CD4-positive, alpha-beta T cell (primary cell): ENCODE measurements around the gene TAX1BP1. TPM values are rescaled to one million over a fixed set of nuclear protein-coding genes. Genes with fewer than 3 reads are reported as not detected.
A peak's percentile ranks its signal among the peaks of the same experiment; 100 is the strongest.

ENCODE experiments used
- ATAC-seq: fragments of 200-7000 bp; cut with Tn5 transposase; one replicate; pipeline ENCODE4 v1.10.0; 2022; ENCODE audit warnings: mild to moderate bottlenecking; ENCODE audit not compliant: poor library complexity
- CTCF ChIA-PET: fragments of 350-600 bp; sonication (Branson Sonifier 250); formaldehyde crosslinking; loops from one replicate; lab custom pipeline; 2021; ENCODE audit warnings: antibody characterized with exemption, inconsistent platforms; lab: Charles Lee
- POLR2A ChIA-PET: fragments of 350-600 bp; sonication (Branson Sonifier 250); formaldehyde crosslinking; loops from one replicate; lab custom pipeline; 2021; ENCODE audit warnings: antibody characterized with exemption, inconsistent platforms; lab: Charles Lee
- DNase-seq, 14 experiments: peaks; one replicate each; pipeline ENCODE4 v3.0.0-alpha.2; 2013 to 2020; ENCODE audit warnings: mixed read lengths in 2 of 14
- H3K27ac ChIP-seq, 2 donors: one replicate each; pipeline versions ENCODE4 v1.5.1 to v1.7.0; 2013; ENCODE audit warnings: low read length in 2 of 2, low read depth in 1 of 2, mild to moderate bottlenecking in 1 of 2
- H3K27me3 ChIP-seq, 2 experiments: 1 replicate in 1 of 2; 2 replicates in 1 of 2; pipeline versions ENCODE4 v1.6.1 to v1.7.0; 2013; ENCODE audit warnings: low read length in 2 of 2, control low read depth in 1 of 2, mild to moderate bottlenecking in 1 of 2, moderate library complexity in 1 of 2; ENCODE audit not compliant: insufficient read depth in 2 of 2, control insufficient read depth in 1 of 2
- H3K36me3 ChIP-seq: one replicate; pipeline ENCODE4 v1.6.1; 2013; ENCODE audit warnings: low read length, control low read depth; ENCODE audit not compliant: insufficient read depth
- H3K4me1 ChIP-seq: one replicate; pipeline ENCODE4 v1.6.1; 2013; ENCODE audit warnings: low read length, control low read depth; ENCODE audit not compliant: insufficient read depth
- H3K4me3 ChIP-seq: one replicate; pipeline ENCODE4 v1.5.1; 2013; ENCODE audit warnings: mild to moderate bottlenecking, low read length, moderate library complexity
- H3K9me3 ChIP-seq, 2 experiments: 1 replicate in 1 of 2; 2 replicates in 1 of 2; pipeline versions ENCODE4 v1.6.1 to v1.7.0; 2013; ENCODE audit warnings: low read length in 2 of 2, mild to moderate bottlenecking in 2 of 2, control low read depth in 1 of 2, moderate library complexity in 1 of 2; ENCODE audit not compliant: control insufficient read depth in 1 of 2, insufficient read depth in 1 of 2
- H3K27ac Mint-ChIP-seq: one replicate; pipeline ENCODE4 v1.8.0; 2020; ENCODE audit warnings: mixed read lengths
- H3K27me3 Mint-ChIP-seq: one replicate; pipeline ENCODE4 v1.8.0; 2021; ENCODE audit warnings: mixed read lengths
- H3K36me3 Mint-ChIP-seq: one replicate; pipeline ENCODE4 v1.8.0; 2021; ENCODE audit warnings: low read depth, mixed read lengths
- H3K4me1 Mint-ChIP-seq: one replicate; pipeline ENCODE4 v1.8.0; 2021; ENCODE audit warnings: low read depth, mixed read lengths
- H3K4me3 Mint-ChIP-seq: one replicate; pipeline ENCODE4 v1.8.0; 2020; ENCODE audit warnings: mild to moderate bottlenecking, mixed read lengths
- H3K9me3 Mint-ChIP-seq: one replicate; pipeline ENCODE4 v1.8.0; 2020; ENCODE audit warnings: mixed read lengths
- CTCF ChIP-seq: fragments of 200-600 bp; IDR thresholded peaks from one replicate; pipeline ENCODE4 v1.8.0; 2022; ENCODE audit warnings: antibody characterized with exemption, mild to moderate bottlenecking
- intact Hi-C, 2 experiments: fragments of 100-400 bp; cut with DNase I in 1 of 2; cut with micrococcal nuclease in 1 of 2; formaldehyde crosslinking; loops; one replicate each; pipeline versions ENCODE4 v1.15.1 to v1.9.0; 2023 to 2025; cut with DNase I, micrococcal nuclease
- total RNA-seq, 174 experiments: library from RNA in 2 of 174; stranded (reverse) in 2 of 174; gene quantifications; one replicate each; pipeline ENCODE4 v1.2.3 and lab custom pipeline; 2021 to 2026

The TAX1BP1 gene
- total RNA-seq, 2 experiments from 2014 or later: 115 TPM

GRCh38 chr7:27745064-27745583 is 5.2 kb downstream of the TAX1BP1 start:
- H3K27me3 ChIP-seq: no peaks in the 10 kb centered on the region
- ATAC-seq (no peak), DNase-seq (peak in 3 of 14 experiments; percentile 10 to 31 (median 27))
- intact Hi-C loops: loop anchor here in 1 of 2 experiments (5.0 to 10.0 kb wide), 2 partner anchors 37 to 550 kb away; no protein-coding TSS in a partner anchor
- H3K27ac Mint-ChIP-seq: no peak overlapping the region
- H3K36me3 Mint-ChIP-seq: peaks cover 56% of the 10 kb centered on the region
- ChIA-PET CTCF (interaction anchor here (0.6 to 1.2 kb wide), 2 partner anchors 27 to 42 kb away, joined by 3 read pairs; no protein-coding TSS in a partner anchor), POLR2A (interaction anchor here (1.4 kb wide), 1 partner anchor 82 kb away, joined by 5 read pairs; the partner anchor contains the start of gene HIBADH)
- no peaks in the 10 kb centered on the region for H3K9me3 ChIP-seq
- H3K36me3 ChIP-seq: peaks cover 19% of the 10 kb centered on the region
- H3K4me3 Mint-ChIP-seq: peak overlapping the region; percentile 52
- TF ChIP-seq CTCF: peak; percentile 27
- no peaks in the 10 kb centered on the region for H3K9me3 Mint-ChIP-seq
- peaks cover 18% of the 10 kb centered on the region for H3K4me1 ChIP-seq
- no peaks in the 10 kb centered on the region for H3K27me3 Mint-ChIP-seq
- H3K4me3 ChIP-seq: no peak overlapping the region
- H3K27ac ChIP-seq: no peak overlapping the region
- peaks cover 68% of the 10 kb centered on the region for H3K4me1 Mint-ChIP-seq

GRCh38 chr7:27746486-27746885 is 6.5 kb downstream of the TAX1BP1 start:
- H3K4me3 ChIP-seq: no peak overlapping the region
- no peaks in the 10 kb centered on the region for H3K27me3 ChIP-seq
- TF ChIP-seq CTCF: no peak
- peaks cover 56% of the 10 kb centered on the region for H3K36me3 Mint-ChIP-seq
- no peak overlapping the region for H3K4me3 Mint-ChIP-seq
- H3K4me1 ChIP-seq: peaks cover 10% of the 10 kb centered on the region
- ChIA-PET CTCF (no interaction called here), POLR2A (no interaction called here)
- intact Hi-C loops: loop anchor here in 1 of 2 experiments (5.0 to 10.0 kb wide), 2 partner anchors 36 to 552 kb away; no protein-coding TSS in a partner anchor
- H3K27ac ChIP-seq: no peak overlapping the region
- H3K27ac Mint-ChIP-seq: no peak overlapping the region
- no peak for DNase-seq
- no peak for ATAC-seq
- H3K36me3 ChIP-seq: peaks cover 32% of the 10 kb centered on the region
- H3K9me3 ChIP-seq: no peaks in the 10 kb centered on the region
- peaks cover 66% of the 10 kb centered on the region for H3K4me1 Mint-ChIP-seq
- H3K9me3 Mint-ChIP-seq: no peaks in the 10 kb centered on the region
- H3K27me3 Mint-ChIP-seq: no peaks in the 10 kb centered on the region

DNA sequence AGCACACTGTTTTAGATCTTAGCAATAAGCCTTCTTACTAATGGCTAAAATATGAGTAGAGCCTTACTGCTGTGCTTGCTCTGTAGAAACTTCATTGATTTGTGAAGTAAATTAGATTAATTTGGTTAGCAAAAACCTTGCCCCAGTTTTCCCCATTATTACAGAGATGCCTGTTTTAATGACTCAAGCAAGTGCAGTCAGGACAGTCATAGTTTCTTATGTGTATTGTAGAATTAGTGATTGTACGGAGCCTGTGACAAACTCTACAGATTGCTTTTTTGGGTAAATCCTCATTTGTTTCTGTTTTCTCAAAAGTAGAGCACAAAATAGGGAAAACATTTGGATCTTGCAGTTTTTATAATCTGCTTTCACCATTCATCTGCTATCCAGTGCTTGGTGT is 7.0 kb downstream of the TAX1BP1 start:
- intact Hi-C loops: loop anchor here in 1 of 2 experiments (5.0 to 10.0 kb wide), 2 partner anchors 35 to 552 kb away; no protein-coding TSS in a partner anchor
- TF ChIP-seq CTCF: no peak
- POLR2A ChIA-PET: no interaction called here
- Histone ChIP-seq H3K4me1 (peaks cover 8% of the 10 kb centered on the region), H3K27ac (no peak overlapping the region), H3K36me3 (peaks cover 37% of the 10 kb centered on the region), H3K27me3 (no peaks in the 10 kb centered on the region), H3K9me3 (no peaks in the 10 kb centered on the region), H3K4me3 (no peak overlapping the region)
- Mint-ChIP-seq H3K36me3 (peaks cover 59% of the 10 kb centered on the region), H3K4me1 (peaks cover 63% of the 10 kb centered on the region), H3K4me3 (no peak overlapping the region), H3K27ac (no peak overlapping the region), H3K9me3 (no peaks in the 10 kb centered on the region), H3K27me3 (no peaks in the 10 kb centered on the region)
- ATAC-seq: no peak
- no peak for DNase-seq
- CTCF ChIA-PET: no interaction called here
